ENCODE results near the gene ABCC11.

Gene ABCC11

DNA sequence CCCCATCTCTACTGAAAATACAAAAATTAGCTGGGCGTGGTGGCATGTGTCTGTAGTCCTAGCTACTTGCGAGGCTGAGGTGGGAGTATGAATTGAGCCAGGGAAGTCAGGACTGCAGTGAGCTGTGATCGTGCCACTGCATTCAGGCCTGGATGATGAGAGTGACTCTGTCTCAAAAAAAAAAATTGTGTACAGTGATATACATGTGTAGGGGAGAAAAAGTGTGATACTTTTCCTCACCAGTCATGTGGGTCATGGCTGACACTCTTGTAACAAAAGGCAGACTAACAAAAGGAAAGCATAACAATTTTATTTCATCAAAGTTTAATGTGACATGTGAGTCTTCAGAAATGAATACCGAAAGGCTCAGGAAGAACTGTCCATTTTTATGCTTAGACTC lies 89.5 kb downstream of the ABCC11 start:
- DNase-seq: no peak

DNA sequence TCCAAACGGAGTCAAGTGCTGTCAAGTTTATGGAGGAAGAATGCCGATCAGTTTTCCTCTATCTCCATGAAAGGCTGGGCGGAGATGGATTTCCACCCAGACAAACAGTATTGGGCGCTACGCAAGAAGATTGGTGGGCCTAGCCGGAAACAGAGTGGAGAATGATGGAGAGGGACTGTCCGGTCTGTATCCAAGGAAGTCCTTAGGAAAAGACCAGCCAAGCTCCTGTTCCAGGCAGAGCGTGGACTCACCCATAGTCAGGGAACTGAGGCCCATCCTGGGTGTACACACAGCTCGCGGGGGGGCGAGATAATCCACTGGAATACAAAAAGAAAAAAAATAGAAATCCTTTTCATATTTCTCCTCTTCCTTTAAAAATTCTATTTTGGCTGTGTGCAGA lies 90.0 kb downstream of the ABCC11 start:
- DNase-seq: no peak

DNA sequence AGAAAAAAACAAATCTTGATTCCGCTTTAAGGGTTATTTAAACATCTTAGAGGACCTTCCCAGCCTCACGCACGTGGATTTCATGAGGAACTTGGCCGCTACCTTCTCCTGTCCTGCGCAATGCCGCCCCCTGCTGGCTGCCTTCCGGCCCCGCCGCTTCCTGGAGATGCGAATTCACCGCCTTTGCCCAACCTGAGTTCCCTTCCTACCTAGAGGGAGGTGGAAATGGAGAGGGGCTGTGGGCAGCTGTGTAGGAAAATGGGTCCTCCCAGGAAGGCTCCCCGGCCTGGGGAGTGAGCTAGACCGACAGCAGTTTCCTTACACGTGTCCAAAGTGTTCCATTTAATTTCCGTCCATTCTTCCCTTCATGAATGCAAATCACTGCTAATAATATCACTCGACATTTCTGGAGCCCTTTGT lies 90.5 kb downstream of the ABCC11 start:
- peak; percentile 31 for DNase-seq

DNA sequence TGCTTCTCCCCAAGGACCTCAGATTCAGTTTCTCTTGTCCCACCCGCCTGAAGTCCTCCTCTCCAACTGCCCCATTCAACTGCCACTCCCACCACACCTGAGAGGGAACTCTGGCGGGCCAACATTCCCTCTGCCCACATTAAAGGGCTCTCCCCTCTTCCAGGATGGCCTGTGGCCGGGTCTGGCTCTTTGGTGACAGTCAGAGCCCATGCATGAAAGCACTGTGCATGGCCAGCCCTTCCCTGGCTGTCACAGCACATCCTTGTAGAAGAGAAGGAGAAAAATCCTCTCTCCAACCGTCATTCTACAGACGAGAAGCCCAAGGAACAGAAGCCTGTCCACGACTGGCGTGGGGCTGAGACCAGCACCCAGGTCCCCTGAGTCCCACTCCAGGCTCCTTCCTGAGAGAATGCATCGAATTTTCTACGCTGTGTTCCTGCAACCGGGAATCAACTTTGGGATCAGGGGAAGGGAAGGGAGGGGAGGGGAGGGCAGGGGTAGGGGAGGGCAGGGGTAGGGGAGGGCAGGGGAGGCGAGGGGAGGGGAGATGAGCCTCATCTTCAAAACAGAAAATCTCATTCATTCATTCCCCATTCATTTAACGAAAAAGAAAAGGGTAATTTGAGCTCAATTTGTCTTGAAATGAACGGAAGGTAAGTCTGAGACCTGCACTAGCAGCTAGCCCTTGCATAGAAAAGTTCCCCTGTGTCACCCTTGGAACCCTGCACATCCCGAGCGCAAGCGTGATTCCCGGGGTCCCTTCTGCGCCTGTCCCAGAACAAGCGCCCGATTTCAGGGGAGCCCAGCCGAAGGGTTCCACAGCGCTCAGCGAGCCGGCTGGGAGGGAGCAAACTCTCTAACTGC lies 91.2 kb downstream of the ABCC11 start, which contains the start of gene ABCC12:
Gene ABCC12, minus strand, starts transcription at position 68 of the 864 bp plus-strand sequence. CDS start 9,569 bp downstream, outside the sequence.
- no peak for DNase-seq

DNA sequence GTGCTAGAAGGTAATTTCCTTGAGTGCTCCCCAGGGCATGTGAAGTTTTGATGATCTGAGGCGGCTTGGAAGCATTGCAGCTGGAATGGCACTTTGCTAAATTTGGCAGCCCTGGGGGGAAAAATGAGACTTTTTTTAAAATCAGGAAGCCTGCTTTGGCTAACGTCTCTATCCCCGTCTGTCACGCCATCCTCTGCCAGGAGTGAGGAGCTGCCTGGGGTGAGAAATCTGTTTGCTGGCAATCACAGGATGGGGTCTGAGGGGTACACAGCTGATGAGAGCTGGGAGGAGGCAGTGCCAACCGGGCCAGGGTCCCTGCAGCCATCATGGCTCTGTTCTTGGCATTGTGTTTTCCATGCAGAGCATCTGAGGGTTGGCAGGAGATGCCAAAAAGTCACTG lies 93.6 kb downstream of the ABCC11 start:
- DNase-seq: no peak

DNA sequence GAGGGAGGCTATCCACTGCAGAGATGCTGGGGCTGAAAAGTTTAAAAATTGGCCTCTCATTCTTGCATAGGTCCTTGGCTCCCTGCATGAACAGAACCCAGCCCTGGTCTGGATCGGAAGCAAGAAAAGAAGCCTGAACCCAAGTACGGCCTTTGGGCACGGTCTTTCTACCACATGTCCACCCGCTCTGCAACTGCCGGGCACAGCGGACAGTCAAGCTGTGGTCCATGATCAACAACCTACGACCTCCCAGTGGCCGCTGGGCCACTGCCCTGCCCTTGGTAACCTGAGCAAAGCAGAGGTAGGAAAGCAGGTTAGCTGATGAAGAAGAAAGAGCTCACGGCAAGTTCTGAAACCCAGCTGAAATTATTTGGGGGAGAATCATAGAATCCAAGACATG lies 95.1 kb downstream of the ABCC11 start:
- DNase-seq: no peak

DNA sequence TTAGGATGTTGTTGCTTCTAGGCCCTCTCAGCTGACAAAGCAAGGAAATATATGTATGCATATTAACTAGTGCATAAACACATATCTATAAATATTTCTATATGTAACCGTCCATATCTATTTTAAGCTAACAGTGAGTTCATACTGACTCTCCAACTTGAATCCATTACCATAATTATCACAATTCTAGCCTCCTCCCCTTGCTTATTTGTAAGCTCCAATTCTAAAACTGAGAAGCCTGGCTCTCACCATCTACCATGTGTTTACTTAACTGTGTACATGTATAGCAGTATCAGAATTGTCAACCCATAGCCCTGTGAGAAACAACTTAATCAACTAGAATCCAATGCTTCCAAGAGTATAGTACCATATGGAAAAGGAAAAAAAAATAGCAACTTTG lies 96.6 kb downstream of the ABCC11 start:
- DNase-seq: no peak

DNA sequence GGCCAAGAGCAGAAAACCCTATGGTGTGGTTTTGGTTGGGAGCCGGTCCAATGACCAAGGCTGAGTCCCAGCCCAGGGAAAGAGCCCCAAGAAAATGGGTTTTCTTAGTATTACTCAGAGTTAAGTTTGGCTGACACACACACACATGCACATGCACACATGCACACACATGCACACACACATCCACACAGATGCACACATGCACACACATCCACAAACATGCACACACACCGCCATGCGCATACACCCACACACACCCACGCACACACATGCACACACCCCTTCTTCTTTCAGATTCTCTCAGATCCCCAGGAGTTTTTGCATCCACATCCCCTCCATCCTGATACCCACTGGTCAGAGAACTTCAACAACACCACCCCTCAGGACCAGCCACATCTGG lies 100.6 kb downstream of the ABCC11 start:
- DNase-seq: no peak

DNA sequence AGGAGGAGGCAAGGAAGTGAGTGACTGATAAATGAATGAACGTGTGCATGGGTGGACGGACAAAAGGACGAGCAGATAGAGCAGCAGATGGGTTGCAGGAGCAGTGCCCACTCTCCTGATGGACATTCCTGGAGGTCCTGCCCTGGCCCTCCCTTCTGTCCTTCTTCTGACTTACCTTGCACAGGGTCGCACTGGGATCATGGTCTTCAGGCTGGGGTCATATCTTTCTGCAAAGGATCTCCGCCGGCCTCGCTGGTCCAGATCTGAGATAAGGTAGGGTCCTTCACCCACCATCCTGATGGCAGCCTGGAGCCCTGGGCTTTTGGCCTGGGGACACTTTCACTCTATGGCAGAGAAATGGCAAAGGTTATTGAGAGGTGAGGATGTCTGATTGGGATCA lies 101.2 kb downstream of the ABCC11 start:
- DNase-seq: no peak

DNA sequence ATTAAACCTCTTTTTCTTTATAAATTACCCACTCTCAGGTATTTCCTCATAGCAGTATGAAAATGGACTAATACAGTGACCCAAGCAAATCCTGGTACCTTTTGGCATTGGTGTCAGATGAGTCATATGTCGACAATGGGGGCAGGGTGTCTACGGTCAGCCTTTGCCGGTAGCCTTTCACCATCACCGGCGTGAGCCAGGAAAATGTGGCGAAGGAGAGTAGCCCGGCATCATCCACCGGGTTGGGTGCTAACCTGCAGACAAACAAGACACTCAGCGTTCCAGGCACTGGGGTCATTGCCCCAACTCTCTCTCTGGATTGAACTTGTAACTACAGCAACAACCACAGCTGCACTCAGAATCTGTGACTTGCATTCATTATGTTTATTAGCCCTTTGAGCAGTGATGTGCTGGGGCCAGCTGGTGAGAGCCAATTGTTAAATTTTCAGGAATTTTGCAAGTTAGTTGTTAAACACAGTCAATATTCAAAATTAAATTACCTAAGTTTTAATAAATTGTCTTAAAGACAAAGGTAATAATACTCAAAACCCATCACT lies 103.4 kb downstream of the ABCC11 start:
- no peak for DNase-seq

DNA sequence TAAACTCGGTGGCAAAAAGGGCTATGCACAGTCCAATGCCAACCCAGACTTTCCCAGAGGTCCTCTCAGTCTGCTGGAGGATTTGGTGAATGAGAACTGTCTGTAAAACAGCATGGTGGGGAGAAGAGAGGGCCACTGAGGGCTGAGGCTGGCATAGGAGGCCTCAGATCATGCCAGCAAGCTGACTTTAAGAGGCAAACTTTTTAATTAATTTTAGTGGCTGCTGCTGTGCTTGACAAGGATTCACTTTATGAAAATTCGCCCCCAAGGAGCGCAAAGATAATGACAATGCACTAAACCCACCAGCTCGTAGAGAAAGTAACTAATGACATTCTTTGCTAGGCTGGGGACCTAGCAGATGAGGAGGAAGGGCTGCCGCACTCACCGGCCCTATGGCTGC lies 106.5 kb downstream of the ABCC11 start:
- DNase-seq: no peak

DNA sequence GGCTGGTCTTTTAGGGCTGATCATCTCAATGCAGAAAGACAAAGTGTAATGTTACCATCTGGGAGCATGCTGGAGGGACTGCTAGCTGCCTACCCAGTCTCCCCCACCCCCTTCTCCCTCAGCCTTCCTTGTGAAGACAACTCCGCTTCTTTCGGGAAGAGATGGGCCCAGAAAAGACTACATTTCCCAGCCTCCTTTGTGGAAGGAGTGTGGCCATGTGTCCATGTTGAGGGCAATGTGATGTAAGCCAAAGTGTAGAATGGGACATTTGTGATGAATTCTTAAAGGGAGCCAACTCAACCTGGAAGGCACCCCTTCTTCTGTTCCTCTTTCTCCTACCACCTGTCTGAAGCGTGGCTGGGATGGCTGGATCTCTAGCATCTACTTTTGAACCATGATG lies 107.8 kb downstream of the ABCC11 start:
- DNase-seq: no peak

DNA sequence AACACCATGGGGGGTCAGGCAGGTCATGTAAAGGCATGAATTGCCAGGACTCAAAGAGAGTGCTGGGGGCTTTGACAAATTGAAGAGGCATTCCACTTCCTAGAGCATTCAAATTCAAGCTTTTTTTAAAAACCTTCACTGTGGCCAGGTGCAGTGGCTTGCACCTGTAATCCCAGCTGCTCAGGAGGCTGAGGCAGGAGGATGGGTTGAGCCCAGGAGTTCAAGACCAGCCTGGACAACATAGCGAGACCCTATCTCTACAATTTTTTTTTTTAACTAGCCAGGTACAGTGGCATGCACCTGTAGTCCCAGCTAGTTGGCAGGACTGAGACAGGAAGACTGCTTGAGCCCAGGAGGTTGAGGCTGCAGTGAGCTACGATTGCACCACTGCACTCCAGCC lies 108.8 kb downstream of the ABCC11 start:
- no peak for DNase-seq

DNA sequence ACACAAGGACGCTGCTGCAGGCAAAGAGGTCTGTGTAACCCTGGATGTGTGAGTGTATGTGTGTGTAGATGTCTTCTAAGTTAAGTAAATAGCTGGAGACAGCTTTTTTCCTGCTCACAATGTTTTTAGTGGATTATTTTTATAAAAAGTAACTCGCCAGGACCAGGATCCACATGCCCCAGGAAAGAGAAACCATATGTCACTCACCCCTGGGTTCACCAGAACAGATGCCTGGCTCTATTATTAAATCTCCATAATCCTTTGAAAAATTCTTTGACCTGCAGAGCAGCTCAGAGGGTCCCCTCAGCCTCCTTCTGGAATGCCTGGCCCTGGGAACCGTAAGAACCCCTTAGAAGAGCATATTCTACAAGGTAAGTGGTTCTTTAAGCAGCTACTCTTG lies 109.5 kb downstream of the ABCC11 start:
- no peak for DNase-seq

DNA sequence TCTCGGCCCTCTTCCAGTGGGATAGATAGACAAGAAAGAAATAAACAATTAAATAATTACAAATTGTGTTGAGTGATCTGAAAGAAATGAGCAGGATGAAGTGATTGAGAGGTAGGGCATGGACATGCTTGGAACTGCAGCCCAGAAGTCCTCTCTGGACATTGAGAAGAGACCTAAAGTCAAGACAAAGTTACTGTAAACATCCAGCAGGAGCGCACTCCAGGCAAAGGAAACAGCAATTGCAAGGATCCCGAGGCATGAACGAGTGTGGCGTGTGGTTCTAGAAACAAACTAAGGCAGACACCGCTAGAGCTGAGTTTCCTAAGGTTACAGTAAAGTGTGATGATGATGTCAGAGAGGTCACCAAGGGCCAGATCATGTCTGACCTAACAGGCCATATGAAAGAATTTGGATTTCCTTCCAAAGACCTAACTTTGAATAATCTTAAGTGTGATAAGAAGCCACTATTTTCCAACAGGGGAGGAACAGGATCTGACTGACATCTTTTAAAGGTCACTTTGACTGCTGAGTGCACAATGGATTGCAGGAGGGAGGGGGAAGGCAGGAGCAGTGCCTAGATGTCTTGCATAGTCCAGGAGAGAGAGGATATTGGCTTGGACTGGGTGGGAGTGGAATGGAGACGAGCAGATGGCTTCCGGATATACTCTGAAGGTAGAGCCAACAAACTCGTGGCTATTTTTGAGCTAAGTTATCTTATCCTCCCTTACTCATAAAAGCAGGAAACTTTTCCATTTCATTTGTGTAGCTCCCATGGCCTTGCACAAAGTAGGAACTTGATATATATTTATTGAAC lies 110.6 kb downstream of the ABCC11 start:
- no peak for DNase-seq

DNA sequence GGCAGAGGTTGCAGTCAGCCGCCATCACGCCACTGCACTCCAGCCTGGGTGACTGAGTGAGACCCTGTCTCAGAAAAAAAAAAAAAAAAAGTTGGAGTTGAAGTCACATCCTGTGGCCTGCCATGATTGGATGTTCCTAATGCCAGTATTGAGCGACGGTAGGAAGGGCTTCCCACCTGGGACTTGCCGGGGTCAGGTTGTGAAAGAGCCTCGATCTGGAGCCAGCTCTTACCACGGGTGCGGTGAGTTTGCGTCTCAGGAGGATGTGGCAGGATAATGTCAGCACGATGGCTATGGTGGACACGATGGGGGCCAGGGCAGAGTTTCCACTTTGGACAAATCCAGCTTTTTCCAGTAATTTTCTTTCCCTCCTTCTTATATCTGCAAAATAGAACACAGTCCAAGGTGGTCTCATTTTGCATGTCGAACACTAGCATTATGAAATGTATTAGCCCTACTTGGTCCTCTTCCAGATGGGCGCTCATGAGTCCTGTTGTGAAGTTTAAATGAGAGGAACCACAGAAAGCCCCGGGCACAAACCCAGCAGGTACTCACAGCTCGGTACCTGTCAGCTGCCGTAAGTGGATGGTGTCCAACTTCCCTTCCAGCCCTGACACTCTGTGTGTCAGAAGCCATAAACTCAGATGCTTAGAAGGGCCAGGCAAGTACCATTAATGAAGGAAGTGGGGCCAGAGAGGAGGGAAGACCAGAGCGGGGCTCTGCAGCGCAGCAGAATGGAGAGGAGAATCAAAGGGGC lies 113.7 kb downstream of the ABCC11 start:
- no peak for DNase-seq

DNA sequence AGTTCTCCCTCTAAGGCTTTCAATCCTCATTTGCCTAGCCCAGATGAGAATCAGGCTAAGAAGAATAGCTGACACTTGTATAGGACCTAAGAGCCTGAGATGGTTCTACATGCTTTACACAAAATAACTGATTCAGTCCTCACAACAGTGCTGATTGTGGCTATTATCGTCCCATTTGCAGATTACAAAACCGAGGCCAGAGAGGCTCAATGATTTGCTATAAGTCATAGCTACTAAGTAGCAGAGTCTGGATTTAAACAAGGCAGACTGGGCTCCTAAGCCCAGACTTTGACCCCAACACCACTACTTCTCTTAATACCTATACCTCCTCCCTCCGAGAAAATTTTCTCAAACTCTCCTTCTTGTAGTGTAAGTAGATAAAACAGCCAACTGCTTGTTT lies 114.6 kb downstream of the ABCC11 start:
- DNase-seq: no peak

DNA sequence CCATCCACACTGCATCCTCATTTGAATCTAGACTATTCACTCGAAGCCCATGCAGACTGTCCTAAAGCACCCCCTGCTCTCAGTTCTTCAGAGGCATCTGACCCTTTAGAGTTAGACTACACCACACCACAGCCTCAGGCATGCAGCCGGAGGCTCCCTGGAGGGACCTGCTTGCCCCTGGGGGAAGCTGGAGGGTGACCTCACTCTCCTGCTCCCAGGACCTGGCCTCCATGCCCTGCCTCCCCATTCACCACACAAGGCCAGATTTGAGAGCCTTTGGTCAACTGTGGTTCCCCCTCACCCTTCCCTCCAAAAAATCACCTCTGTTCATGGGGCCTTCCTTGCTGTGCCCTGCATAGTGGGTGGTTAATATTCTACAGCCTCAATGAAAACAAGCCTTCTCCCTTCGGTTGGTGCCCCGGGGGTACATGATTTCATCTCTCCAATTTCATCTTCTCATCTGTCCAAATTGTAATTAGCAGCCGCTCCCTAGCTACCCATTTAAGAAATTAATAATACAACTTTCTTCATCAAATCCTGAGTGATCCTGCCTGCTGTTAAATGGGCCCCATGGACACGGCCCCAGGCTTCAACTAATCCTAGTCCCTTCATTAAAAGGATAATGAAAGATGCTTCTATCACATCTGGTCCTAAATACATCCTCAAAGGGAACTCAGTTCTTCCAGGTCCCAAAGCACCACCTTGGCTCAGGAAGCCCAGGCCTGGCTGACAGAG lies 116.0 kb downstream of the ABCC11 start:
- DNase-seq: no peak

DNA sequence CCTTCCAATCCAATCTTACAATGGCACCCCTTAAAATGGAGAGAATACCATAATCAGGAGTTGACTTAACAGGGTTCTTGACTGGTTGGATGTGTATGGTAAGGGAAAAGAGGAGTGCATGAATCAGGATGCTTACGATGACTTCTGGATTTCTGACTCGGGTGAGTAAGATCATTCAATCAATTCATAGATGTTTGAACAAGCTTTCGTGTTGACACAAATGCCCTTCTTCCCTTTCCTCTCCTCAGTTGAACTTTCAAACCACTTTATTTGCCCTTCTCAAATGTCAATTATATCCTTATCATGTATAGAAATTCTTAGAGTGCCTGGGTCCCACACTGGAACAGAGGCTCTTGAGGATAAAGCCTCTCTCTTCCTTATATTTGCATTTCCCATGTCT lies 117.4 kb downstream of the ABCC11 start:
- DNase-seq: no peak

DNA sequence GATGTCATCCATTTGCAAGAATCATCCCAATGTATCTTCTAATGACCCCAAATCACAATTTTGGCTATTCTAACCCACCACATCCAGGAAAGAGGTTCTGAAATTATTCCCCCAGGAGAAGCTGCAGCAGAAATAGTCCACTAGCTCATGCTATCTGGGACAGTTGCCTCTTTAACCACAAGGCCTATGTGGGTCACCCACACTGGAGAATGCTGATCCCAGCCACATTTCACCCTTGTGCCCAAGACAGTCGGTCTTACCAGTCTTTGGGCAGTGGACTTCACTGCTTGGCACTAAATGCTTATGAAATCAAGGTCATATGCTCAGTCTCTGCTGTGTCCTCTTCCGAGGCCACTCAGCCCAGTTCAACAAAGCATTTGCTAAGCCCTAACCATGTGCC lies 118.6 kb downstream of the ABCC11 start:
- DNase-seq: no peak

DNA sequence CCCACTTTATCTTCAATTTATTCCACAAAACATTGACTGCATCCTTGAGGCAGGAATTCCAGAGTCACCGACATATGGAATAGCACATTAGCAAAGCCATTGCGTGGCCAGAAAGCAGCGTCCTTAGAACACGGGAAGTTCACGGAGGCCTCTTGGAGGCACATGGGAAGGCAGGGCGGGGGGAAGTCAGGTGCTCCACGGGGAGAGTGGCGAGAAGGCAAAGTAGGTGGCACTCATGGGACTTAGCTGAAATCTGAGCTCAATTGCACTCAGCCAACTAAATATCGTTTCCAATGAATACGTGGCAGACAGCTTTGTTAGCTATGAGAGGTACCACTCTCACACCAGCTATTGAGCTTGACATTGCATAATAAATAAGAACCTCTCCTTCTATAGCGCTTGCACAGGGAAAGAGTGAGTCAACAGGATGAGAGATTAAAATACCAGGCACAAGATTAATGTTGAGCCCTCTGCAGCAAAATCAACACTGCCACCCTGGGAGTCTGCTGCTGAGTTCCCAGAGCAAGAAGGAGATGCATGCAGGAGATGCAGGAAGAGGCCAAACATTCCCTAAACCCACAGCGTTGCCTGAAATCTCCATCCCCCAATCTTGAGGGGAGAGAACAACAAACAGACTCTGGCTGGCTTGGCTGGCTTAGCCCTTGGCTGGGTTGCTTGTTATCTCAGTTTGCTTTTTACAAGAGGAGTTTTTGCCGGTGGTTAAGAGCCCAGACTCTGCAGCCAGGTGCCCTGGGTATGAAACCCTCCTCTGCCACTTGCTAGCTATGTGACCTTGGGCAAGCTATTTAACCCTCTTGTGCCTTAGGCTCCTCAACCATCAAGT lies 120.3 kb downstream of the ABCC11 start:
- DNase-seq: no peak

Measured in NCI-H526 treated with DMSO at 0.1 percent for 48 hours (cell line).